Muscle of leg (tissue), 11 donors: Measurements from ENCODE around the gene PARD6B. TPM values are rescaled to one million over a fixed set of nuclear protein-coding genes. Genes with fewer than 3 reads are reported as not detected.
A peak's percentile ranks its signal among the peaks of the same experiment; 100 is the strongest.
"Not testable (repeated sequence)": the region's sequence is repeated elsewhere in the genome, so short reads cannot be mapped to it uniquely, and the experiment has no call there.

Experiments used
- DNase-seq: peaks from one replicate; pipeline ENCODE4 v3.0.0; 2013
- H3K27ac ChIP-seq: one replicate; pipeline ENCODE4 v1.5.1; 2013; ENCODE audit warnings: mild to moderate bottlenecking, low read length, control low read depth
- H3K27me3 ChIP-seq: one replicate; pipeline ENCODE4 v1.6.1; 2013; ENCODE audit warnings: low read length; ENCODE audit not compliant: control insufficient read depth, insufficient read depth
- H3K36me3 ChIP-seq: one replicate; pipeline ENCODE4 v1.6.1; 2013; ENCODE audit warnings: low read length; ENCODE audit not compliant: control insufficient read depth, insufficient read depth
- H3K4me1 ChIP-seq: one replicate; pipeline ENCODE4 v1.6.1; 2013; ENCODE audit warnings: low read length; ENCODE audit not compliant: control insufficient read depth, insufficient read depth
- H3K4me3 ChIP-seq: one replicate; pipeline ENCODE4 v1.5.1; 2013; ENCODE audit warnings: low read length, control low read depth
- H3K9me3 ChIP-seq: replicated peaks from 2 replicates; pipeline ENCODE4 v1.6.1; 2013; ENCODE audit warnings: low read depth, low read length; ENCODE audit not compliant: control insufficient read depth
- WGBS: methylation state at CpG from one replicate; pipeline ENCODE4 v1.1.5; 2013; ENCODE audit warnings: missing lambda C conversion rate; ENCODE audit not compliant: insufficient coverage; 5-methylcytosine and 5-hydroxymethylcytosine counted together
- polyA plus RNA-seq, 8 donors: library from polyadenylated mRNA; unstranded; fragments of 120-200 nt; gene quantifications; one replicate each; pipeline versions ENCODE4 v1.2.1 to v1.2.3, GENCODE V29; 2013; ENCODE audit warnings: inconsistent platforms in 1 of 8, low replicate concordance in 1 of 8; ENCODE audit not compliant: insufficient read length in 8 of 8, insufficient read depth in 1 of 8
- total RNA-seq: library from RNA; stranded (reverse); fragments of 120-200 nt; gene quantifications from one replicate; pipeline ENCODE4 v1.2.4, GENCODE V29; 2013

PARD6B gene
- total and polyA plus RNA-seq, 9 donors: 0.22 to 0.97 (median 0.62) TPM

DNA sequence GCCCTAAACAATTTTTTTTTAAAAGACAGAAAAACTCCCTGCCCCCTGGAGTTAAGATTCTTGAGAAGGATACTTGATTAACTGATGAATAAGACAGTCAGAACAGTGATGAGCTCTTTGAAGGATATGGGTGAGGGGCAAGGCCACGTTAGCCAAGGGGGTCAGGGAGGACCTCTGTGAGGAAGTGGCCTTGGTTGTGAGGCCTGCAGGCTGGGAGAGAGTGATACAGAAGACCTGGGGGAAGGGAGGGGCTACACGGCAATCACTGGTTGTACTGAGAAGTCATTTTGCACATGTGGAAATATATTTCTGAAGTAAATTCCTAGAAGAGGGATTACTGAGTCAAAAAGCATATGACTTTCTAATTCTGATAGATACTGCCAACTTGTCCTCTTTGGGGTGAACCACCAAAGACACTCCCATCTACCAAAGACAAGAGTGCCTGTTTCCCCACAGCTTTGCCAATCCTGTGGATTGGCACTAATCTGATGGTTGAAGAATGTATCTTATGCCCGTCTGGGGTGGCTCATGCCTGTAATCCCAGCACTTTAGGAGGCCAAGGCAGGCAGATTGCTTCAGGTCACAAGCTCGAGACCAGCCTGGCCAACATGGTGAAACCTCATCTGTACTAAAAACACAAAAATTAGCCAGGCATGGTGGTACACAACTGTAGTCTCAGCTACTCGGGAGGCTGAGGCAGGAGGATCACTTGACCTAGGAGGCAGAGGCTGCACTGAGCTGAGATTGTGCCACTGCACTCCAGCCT lies 41.2 kb downstream of the PARD6B start:
- Histone ChIP-seq H3K4me3 (no peak overlapping the region), H3K4me1 (no peaks in the 10 kb centered on the region), H3K27me3 (peaks cover 4% of the 10 kb centered on the region), H3K9me3 (no peaks in the 10 kb centered on the region), H3K27ac (no peak overlapping the region), H3K36me3 (no peaks in the 10 kb centered on the region)
- WGBS: 46% methylated on average over 3 of the region's 5 CpGs
- DNase-seq: peak; percentile 28

- DNase-seq: no peak
- Histone ChIP-seq H3K4me3 (no peak overlapping the region), H3K36me3 (no peaks in the 10 kb centered on the region), H3K27me3 (peaks cover 4% of the 10 kb centered on the region), H3K9me3 (no peaks in the 10 kb centered on the region), H3K4me1 (no peaks in the 10 kb centered on the region), H3K27ac (no peak overlapping the region)
- no CpG with 5 or more reads among the region's 3 CpGs for WGBS
Measured at GRCh38 chr20:50774515-50774914, 43.1 kb downstream of the PARD6B start.

- Histone ChIP-seq H3K27me3 (peaks cover 4% of the 10 kb centered on the region), H3K36me3 (no peaks in the 10 kb centered on the region), H3K4me1 (no peaks in the 10 kb centered on the region), H3K27ac (no peak overlapping the region), H3K9me3 (no peaks in the 10 kb centered on the region), H3K4me3 (no peak overlapping the region)
- DNase-seq: no peak
- 76% methylated on average over 2 of the region's 8 CpGs for WGBS
Measured at GRCh38 chr20:50776122-50776817, 44.9 kb downstream of the PARD6B start.

- Histone ChIP-seq H3K36me3 (no peaks in the 10 kb centered on the region), H3K27me3 (peaks cover 4% of the 10 kb centered on the region), H3K27ac (no peak overlapping the region), H3K9me3 (no peaks in the 10 kb centered on the region), H3K4me3 (no peak overlapping the region), H3K4me1 (no peaks in the 10 kb centered on the region)
- DNase-seq: no peak
- no CpG with 5 or more reads among the region's 2 CpGs for WGBS
Measured at GRCh38 chr20:50777373-50777772, 46.0 kb downstream of the PARD6B start.

DNA sequence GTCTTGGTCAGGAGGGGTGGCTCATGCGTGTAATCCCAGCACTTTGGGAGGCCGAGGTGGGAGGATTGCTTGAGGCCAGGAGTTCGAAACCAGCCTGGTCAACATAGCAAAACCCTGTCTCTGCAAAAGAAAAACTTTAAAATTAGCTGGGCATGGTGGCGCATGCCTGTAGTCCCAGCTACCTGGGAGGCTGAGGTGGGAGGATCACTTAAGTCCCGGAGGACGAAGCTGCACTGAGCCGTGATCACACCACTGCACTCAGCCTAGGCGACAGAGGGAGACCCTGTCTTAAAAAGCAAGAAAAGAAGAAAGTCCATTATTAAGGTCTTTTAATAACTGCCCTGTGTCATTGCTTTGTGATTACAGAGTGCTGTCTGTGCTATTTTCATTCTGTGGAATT lies 47.6 kb downstream of the PARD6B start:
- H3K9me3 ChIP-seq, DNase-seq, H3K27me3 ChIP-seq, H3K27ac ChIP-seq, H3K36me3 ChIP-seq, H3K4me1 ChIP-seq, H3K4me3 ChIP-seq: not testable (repeated sequence)
- 87% methylated on average over 8 of the region's 8 CpGs for WGBS

- 100% methylated on average over 2 of the region's 2 CpGs for WGBS
- Histone ChIP-seq H3K27me3 (no peaks in the 10 kb centered on the region), H3K27ac (no peak overlapping the region), H3K4me1 (peaks cover 3% of the 10 kb centered on the region), H3K9me3 (no peaks in the 10 kb centered on the region), H3K36me3 (no peaks in the 10 kb centered on the region), H3K4me3 (no peak overlapping the region)
- DNase-seq: no peak
Measured at GRCh38 chr20:50783390-50783789, 52.0 kb downstream of the PARD6B start.

DNA sequence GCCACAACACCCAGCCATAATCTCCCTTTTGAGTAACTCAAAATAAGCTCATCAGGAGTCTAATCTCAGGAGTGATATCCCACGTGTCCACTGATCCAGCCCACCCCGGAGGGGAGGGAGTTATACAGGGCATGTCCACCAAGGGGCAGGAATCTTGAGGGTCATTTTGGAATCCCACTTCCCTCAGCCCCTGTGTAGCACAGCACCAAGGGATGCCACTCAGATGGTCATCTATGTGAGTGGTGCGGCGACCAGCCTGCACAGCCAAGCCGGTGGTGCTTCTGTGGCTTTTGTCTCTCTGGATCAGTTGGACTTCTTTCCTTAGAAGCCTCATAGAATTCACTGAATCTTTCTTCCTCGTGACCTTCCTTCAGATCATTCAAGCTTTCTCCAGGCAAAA lies 52.5 kb downstream of the PARD6B start:
- DNase-seq: no peak
- Histone ChIP-seq H3K27ac (no peak overlapping the region), H3K27me3 (no peaks in the 10 kb centered on the region), H3K4me1 (peaks cover 7% of the 10 kb centered on the region), H3K9me3 (no peaks in the 10 kb centered on the region), H3K36me3 (no peaks in the 10 kb centered on the region), H3K4me3 (no peak overlapping the region)
- 81% methylated on average over 5 of the region's 6 CpGs for WGBS

DNA sequence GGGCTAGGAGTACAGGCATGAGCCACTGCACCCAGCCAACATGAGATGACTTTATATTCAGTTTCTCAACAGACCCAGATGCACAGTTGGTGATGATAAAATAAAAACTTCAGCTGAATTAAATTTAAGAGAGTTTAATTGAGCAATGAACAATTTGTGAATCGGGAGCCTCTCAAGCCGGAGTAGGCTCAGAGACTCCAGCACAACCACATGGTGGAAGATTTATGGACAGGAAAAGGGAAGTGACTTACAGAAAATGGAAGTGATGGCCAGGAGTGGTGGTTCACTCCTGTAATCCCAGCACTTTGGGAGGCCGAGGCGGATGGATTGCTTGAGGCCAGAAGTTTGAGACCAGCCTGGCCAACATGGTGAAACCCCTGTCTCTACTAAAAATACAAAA lies 53.1 kb downstream of the PARD6B start:
- Histone ChIP-seq H3K4me3 (no peak overlapping the region), H3K27ac (no peak overlapping the region), H3K27me3 (no peaks in the 10 kb centered on the region), H3K4me1 (peaks cover 7% of the 10 kb centered on the region), H3K9me3 (no peaks in the 10 kb centered on the region), H3K36me3 (no peaks in the 10 kb centered on the region)
- 84% methylated on average over 3 of the region's 4 CpGs for whole genome bisulfite sequencing
- no peak for DNase-seq

GRCh38 chr20:50786703-50787102 lies 55.3 kb downstream of the PARD6B start:
- Histone ChIP-seq H3K36me3 (no peaks in the 10 kb centered on the region), H3K9me3 (no peaks in the 10 kb centered on the region), H3K27ac (no peak overlapping the region), H3K4me1 (peaks cover 25% of the 10 kb centered on the region), H3K4me3 (no peak overlapping the region), H3K27me3 (no peaks in the 10 kb centered on the region)
- 97% methylated on average over 6 of the region's 9 CpGs for WGBS
- no peak for DNase-seq

GRCh38 chr20:50787181-50787580 lies 55.8 kb downstream of the PARD6B start:
- H3K4me1 ChIP-seq: peaks cover 26% of the 10 kb centered on the region
- no peak for DNase-seq
- WGBS: 100% methylated on average over 2 of the region's 2 CpGs
- H3K4me3 ChIP-seq: no peak overlapping the region
- no peak overlapping the region for H3K27ac ChIP-seq
- H3K27me3 ChIP-seq: no peaks in the 10 kb centered on the region
- no peaks in the 10 kb centered on the region for H3K9me3 ChIP-seq
- H3K36me3 ChIP-seq: no peaks in the 10 kb centered on the region
